22Rv1 (cell line): Measurements from ENCODE around the gene FARP1.

Experiments
- CTCF ChIP-seq: fragments of 450-650 bp; IDR thresholded peaks from 2 replicates; pipeline ENCODE4 v1.5.1; 2017; ENCODE audit warnings: mild to moderate bottlenecking
- ZFX ChIP-seq: fragments of 450-650 bp; IDR thresholded peaks from 2 replicates; pipeline ENCODE4 v1.6.1; 2017; ENCODE audit warnings: antibody characterized with exemption, borderline replicate concordance

- TF ChIP-seq CTCF = no peak
- TF ChIP-seq ZFX = no peak
Observed at GRCh38 chr13:98385606-98386005, 242.7 kb downstream of the FARP1 start.
